Amygdala (tissue), 56 donors: ENCODE data around the gene SLC24A3.

Experiments
- DNase-seq, 56 donors: peaks; one replicate each; lab custom pipeline; 2025; lab: John Stamatoyannopoulos, UW

SLC24A3 gene

DNA sequence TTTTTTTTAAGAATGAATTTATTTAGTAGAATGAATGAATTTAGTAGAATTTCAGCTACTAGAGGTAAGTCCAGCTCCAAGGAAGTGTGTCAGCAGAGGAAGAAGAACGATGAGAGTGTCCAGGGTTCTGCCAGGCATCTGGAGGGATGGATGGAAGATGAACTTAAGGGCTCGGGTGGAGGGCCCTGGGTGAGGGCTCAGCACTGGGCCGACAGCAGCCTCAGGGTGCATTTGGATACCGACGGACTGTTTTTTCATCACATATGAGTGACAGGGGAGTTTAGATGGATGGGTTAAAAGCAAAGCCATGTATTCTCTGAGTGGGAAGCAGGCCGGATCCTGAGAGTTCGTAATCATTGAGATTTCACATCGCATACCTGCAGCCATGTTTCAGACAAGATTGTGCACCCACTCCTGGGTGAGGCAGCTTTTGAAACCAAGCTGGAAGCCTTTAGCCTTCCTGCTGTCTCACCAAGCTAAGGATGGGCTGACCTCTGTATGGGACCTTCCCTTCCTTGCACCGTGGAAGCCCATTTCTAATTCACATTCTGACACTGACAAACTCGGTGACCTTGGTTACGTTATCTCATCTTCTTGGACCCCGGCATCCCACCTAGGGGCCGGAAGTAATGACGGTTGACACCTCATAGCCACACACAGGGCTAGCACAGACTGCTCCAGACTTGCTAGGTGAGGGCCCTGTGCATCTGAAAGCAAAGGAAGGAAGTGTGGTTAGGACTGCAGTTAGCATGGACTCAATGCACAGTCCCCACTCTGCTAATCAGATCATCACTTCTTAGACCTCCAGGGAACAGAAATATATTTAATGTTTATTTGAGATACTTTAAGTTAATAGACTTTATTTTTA is 228.5 kb downstream of the SLC24A3 start:
- DNase-seq = no peak

GRCh38 chr20:19446246-19446645 is 233.8 kb downstream of the SLC24A3 start:
- no peak for DNase-seq

- no peak for DNase-seq
Measured at GRCh38 chr20:19448632-19449031, 236.2 kb downstream of the SLC24A3 start.

- no peak for DNase-seq
Measured at GRCh38 chr20:19449051-19449450, 236.6 kb downstream of the SLC24A3 start.

DNA sequence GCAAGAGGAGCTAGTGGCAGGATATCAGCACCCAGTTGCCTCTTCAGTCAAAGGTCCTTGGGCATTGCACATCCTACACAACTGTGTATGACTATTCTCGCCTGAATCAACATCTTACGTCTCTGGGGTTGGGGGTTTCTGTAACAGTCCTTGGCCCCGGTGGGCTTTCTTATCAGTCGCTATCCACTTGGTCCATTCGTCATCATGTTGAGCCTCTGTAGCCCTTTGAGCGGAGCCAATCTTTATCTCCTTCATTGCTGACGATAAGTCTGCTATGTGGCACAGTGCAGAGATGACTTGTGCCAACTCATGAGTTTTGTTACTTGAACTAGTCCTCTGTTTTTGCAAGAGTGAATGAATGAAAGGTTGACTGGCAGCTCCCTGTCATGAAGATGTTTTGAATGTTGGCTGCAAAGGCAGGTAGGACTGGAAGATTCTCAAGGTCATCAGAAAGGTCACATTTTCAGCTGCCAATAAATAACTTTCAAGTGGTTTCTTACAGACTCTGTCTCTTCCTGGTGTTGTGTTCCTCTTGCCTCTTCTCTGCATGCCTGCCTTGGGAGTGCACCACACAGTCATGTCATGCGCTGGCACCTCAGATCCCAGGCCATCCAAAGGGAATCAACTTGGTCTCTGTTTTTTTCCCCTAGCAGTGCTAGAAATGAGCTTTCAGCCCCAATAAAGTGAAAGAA is 238.9 kb downstream of the SLC24A3 start:
- no peak for DNase-seq

DNA sequence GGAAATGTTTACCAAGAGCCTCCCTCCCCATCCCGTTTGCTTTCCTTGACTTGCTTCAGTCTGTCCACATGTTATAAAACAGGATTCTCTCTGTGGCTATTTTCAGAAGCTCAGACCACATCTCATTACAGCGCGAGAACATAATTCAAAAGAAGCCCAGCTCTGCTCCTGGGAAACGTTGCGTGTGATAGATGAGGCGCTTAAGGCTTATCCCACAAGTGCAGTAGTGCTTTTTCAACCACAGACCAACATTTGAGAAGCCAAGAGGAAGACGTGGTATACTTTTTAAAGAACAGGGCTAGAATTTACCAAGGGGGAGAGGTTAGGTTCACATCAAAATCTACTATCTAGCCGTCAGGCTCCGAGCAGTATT is 239.5 kb downstream of the SLC24A3 start:
- DNase-seq = no peak

GRCh38 chr20:19453410-19453809 is 241.0 kb downstream of the SLC24A3 start:
- DNase-seq = no peak

GRCh38 chr20:19453862-19454261 is 241.4 kb downstream of the SLC24A3 start:
- no peak for DNase-seq

DNA sequence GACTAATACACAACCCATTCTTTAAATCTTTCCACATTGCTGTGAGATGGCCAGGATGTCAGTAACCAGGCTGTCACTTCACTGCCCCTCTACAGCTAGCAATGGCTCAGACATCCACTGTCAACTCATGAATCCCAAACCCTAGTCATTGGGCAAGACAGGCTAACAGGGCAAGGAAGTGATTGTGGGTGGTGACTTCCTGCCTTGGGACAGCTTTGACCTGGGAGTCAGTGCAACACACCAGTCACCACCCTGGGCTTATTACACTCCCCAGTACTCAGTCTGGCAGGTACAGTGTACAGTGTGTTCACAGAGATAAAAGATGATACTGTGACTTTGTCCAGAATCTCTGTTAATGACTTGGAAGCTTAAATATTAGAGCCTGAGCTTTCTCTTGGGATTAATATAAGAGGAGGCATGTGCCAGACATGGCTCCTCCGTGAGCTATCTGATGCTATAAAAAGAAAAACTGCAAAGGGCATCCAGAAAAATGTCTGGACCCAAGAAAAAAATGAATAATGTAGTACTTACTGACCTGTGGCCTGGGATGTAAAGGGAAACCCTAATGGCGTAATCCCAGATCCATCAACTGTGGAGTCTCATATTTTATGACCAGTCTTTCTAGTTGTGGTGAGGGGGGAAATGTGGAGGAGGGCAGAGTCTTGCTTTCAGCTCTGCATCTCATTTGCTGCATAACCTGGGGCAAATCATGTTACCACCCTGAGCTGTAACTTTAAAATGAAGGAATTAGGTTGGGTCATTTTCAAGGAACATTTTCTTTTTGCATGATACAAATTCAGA is 244.4 kb downstream of the SLC24A3 start:
- no peak for DNase-seq

- DNase-seq = no peak
Measured at GRCh38 chr20:19457611-19458010, 245.2 kb downstream of the SLC24A3 start.

DNA sequence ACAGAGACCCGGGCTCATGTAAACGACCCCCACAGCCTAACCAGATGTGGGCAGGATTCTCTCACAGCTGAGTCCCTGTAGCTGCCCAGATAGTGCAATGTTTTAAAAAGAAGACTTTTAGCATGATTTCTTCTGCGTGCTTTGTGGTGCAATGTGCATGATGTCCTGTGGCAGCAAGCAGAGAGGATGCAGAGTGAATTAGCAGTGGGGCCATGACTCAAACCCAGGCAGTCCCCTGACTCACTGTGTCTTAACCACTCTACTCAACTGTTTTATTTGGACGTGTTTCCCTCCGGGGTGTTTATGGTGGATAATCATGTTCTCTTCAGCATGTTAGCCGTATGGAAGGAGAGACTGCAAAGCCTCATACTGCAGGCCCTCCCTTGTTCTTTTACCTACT is 247.9 kb downstream of the SLC24A3 start:
- no peak for DNase-seq

DNA sequence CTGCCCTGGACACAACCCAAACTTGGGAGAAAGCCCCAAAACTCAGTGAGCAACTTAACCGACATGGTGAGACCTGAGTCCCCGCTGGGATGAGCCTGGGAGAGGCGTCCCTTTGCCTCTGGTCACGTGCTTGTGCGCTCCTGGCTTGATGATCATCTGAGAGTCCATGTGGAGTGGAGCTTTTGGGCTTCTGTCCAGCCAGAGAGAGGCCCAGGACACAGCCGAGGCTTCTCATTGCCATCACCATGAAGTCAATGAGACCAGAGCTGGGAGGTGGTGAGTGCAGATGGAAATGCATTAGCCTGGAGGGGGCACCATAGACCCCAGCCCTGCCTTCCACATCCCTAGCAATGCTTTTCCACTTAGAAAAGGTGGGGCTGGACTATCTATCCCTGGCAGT is 250.0 kb downstream of the SLC24A3 start:
- DNase-seq = no peak

GRCh38 chr20:19463597-19463996 is 251.2 kb downstream of the SLC24A3 start:
- DNase-seq = no peak

DNA sequence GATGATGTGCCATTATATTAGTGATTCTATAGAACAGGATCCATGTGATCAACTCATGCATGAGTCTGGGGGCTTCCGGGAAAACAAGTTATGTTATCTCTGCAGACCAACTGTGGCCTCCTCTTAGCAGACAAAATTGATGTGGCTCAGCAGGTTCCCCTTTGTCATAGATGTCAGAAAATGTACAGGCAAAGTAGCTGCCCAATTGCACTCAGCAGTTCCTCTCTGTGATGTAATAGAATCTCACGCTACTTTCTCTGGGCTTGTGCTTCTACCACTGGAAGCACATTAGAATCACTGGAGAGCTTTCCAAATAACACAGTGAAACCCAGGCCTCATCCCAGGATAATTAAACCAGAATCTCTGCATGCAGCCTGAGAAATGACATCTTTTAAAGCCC is 253.1 kb downstream of the SLC24A3 start:
- no peak for DNase-seq

- no peak for DNase-seq
Measured at GRCh38 chr20:19466206-19466928, 253.9 kb downstream of the SLC24A3 start.

GRCh38 chr20:19473216-19473921 is 260.9 kb downstream of the SLC24A3 start:
- no peak for DNase-seq

DNA sequence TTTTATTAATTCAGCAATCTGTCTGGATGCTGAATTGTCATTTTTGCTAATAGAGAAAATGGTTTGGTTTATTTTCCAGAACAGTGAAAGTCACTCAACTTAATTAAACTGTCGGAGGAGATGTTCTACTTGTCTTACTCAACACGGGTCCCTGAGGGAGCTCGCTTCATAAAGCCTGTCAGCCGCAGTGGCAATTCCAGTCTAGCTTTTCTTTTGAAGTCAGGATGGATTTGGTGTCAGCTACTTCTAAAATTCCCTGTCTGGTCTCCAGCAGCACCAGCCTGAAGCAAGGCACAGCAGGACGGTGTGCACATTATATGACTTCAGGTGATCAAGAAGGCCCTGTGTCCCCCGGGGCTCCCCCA is 261.5 kb downstream of the SLC24A3 start:
- no peak for DNase-seq

DNA sequence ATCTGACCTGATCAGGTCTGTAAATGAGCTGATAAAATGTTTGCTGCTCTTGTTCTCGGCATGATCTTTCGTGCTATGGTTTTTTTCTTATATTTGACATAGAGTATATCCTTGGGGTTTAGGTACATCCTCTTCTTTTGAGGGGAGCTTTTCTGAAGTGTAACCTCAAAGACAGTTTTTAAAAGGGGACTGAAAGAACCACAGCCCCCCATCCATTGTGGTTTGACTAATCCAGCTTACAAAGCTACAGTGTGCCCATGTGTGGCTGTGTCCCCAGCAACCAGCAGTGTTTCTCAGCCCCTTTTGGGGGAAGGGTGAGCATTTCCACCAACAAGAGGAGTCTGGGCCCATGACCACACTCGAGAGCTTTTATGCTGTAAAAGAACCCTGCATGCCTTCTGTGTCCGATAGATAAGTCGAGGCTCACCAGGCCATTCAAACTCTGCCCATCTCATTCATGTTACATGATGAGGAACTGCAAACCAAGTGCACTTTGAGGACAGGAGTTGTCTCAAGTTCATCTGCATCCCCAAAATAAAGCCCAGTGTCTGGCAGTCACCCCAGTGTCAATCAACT is 266.0 kb downstream of the SLC24A3 start:
- DNase-seq = no peak

GRCh38 chr20:19482726-19483125 is 270.3 kb downstream of the SLC24A3 start:
- DNase-seq = no peak

DNA sequence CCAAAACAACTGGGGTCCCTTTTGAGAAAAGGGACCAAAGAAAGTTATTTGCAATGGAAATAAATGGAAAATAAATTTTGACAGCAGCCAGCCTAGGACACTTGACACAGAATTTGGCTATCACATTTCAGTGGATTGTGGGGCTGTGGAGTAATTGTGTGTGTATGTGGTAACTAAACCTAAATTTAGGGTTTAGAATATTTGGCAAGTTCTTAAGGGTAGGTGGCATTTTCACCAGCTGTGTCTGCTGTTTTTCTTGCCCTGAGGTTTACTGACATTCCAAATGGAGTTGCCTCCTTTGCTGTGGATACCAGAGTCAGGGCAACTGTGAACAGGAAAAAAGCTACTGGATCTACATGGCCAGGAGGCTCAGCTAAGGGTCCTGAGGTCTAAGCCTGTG is 270.9 kb downstream of the SLC24A3 start:
- DNase-seq = no peak
